Neural progenitor cell (in vitro differentiated cells): ENCODE results near the gene KNDC1.

Experiments
- EZH2 ChIP-seq: fragments of 200-600 bp; sonication (generic); IDR thresholded peaks from 2 replicates; pipeline ENCODE4 v1.6.1; 2017; ENCODE audit warnings: antibody characterized with exemption, mild to moderate bottlenecking, moderate library complexity
- TF ChIP-seq, protein P1 (sequence below): fragments of 200-600 bp; sonication (generic); IDR thresholded peaks from 2 replicates; pipeline ENCODE4 v1.5.1; 2017; ENCODE audit warnings: antibody characterized with exemption, mild to moderate bottlenecking

DNA sequence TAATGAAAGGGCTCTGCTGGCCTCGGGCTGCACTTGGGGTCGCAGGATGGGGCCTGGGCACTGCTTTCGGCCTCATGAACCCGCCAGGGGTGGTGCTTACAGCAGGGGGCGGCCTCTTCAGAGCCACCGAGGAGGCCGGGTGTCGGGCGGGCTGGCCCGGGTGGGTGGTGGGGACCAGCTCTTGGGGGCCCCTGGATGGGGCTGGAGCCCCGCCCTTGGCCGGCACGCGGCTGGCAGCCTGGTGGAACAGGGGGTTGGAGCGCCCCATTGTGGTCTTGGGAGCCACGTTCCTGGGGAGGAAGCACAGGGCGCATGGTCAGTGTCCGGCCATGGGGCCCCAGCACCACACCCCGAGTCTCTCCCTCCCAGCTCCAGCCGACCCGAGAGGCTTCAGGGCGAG is 107.8 kb downstream of the KNDC1 start:
- no peak for TF ChIP-seq EZH2
- TF ChIP-seq, protein P1, sequence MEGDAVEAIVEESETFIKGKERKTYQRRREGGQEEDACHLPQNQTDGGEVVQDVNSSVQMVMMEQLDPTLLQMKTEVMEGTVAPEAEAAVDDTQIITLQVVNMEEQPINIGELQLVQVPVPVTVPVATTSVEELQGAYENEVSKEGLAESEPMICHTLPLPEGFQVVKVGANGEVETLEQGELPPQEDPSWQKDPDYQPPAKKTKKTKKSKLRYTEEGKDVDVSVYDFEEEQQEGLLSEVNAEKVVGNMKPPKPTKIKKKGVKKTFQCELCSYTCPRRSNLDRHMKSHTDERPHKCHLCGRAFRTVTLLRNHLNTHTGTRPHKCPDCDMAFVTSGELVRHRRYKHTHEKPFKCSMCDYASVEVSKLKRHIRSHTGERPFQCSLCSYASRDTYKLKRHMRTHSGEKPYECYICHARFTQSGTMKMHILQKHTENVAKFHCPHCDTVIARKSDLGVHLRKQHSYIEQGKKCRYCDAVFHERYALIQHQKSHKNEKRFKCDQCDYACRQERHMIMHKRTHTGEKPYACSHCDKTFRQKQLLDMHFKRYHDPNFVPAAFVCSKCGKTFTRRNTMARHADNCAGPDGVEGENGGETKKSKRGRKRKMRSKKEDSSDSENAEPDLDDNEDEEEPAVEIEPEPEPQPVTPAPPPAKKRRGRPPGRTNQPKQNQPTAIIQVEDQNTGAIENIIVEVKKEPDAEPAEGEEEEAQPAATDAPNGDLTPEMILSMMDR, result no peak
